GM10266 (cell line): Measurements from ENCODE around the gene LRP1.

ENCODE experiments used
- DNase-seq: peaks from one replicate; pipeline ENCODE4 v3.0.0; 2012; ENCODE audit errors: extremely low spot score
- CTCF ChIP-seq: IDR thresholded peaks from 2 replicates; pipeline ENCODE4 v1.5.1; 2012; ENCODE audit warnings: mild to moderate bottlenecking, low read depth; ENCODE audit not compliant: control insufficient read depth, insufficient read depth; ENCODE audit errors: missing control alignments

Gene LRP1

GRCh38 chr12:57219993-57220754, 91.9 kb downstream of the LRP1 start:
- no peak for TF ChIP-seq CTCF

GRCh38 chr12:57220770-57221168, 92.5 kb downstream of the LRP1 start:
- TF ChIP-seq CTCF: no peak

More at GRCh38 chr12:57219993-57220754, 91.9 kb downstream of the LRP1 start:
- no peak for DNase-seq

GRCh38 chr12:57221169-57221917, 93.1 kb downstream of the LRP1 start:
- DNase-seq: no peak
- TF ChIP-seq CTCF: no peak

More at GRCh38 chr12:57220770-57221168, 92.5 kb downstream of the LRP1 start:
- no peak for DNase-seq

- no peak for TF ChIP-seq CTCF
Measured at GRCh38 chr12:57222286-57223190, 94.3 kb downstream of the LRP1 start.

GRCh38 chr12:57223191-57224165, 95.2 kb downstream of the LRP1 start:
- no peak for DNase-seq
- no peak for TF ChIP-seq CTCF

More at GRCh38 chr12:57222286-57223190, 94.3 kb downstream of the LRP1 start:
- DNase-seq: no peak
